Measurements from ENCODE around the gene NPHP4.

- TF ChIP-seq POLR2A (IDR thresholded peaks at IDR 0.05) (no peak), CTCF (IDR thresholded peaks at IDR 0.05) (no peak)
Observed at GRCh38 chr1:5886140-5886483, 106.1 kb downstream of the NPHP4 start.

Data from right lobe of liver (tissue), 4 donors.